PC-3 (cell line): ENCODE measurements around the gene H2BK1.

Source experiments
- CTCF ChIP-seq: fragments of 300-600 bp; sonication (generic); conservative IDR thresholded peaks from 2 replicates; pipeline ENCODE4 v1.5.1; 2017; ENCODE audit warnings: antibody characterized with exemption, low read depth, mild to moderate bottlenecking, low read length
- EZH2 ChIP-seq: fragments of 300-600 bp; sonication (generic); IDR thresholded peaks from one replicate; pipeline ENCODE4 v1.6.1; 2017; ENCODE audit warnings: antibody characterized with exemption, mild to moderate bottlenecking, low read length; ENCODE audit not compliant: unreplicated experiment

GRCh38 chr7:151242159-151243044, 32.1 kb upstream of the H2BK1 start:
- TF ChIP-seq CTCF (no peak), EZH2 (no peak)
